WTC11 (cell line): ENCODE measurements around the gene IFNAR2. TPM values are rescaled to one million over a fixed set of nuclear protein-coding genes. Genes with fewer than 3 reads are reported as not detected.

ENCODE experiments used
- ATAC-seq: fragments of 200-7000 bp; cut with Tn5 transposase; 2 replicates; pipeline ENCODE4 v1.10.0; 2021; ENCODE audit warnings: mild to moderate bottlenecking, moderate library complexity
- CTCF ChIA-PET: fragments of 300-600 bp; sonication (Branson Sonifier 250); formaldehyde crosslinking; loops from one replicate; lab custom pipeline; 2021; ENCODE audit warnings: antibody characterized with exemption; lab: Charles Lee
- POLR2A ChIA-PET: fragments of 350-600 bp; sonication (Branson Sonifier 250); formaldehyde crosslinking; loops from one replicate; lab custom pipeline; 2021; ENCODE audit warnings: antibody characterized with exemption; lab: Charles Lee
- DNase-seq: peaks from one replicate; pipeline ENCODE4 v3.0.0; 2021; ENCODE audit warnings: low spot score
- H3K27ac Mint-ChIP-seq: 2 replicates; pipeline ENCODE4 v1.8.0; 2021; ENCODE audit warnings: mixed read lengths
- H3K27me3 Mint-ChIP-seq: 2 replicates; pipeline ENCODE4 v1.8.0; 2021; ENCODE audit warnings: low read depth, mild to moderate bottlenecking, moderate library complexity, mixed read lengths
- H3K36me3 Mint-ChIP-seq: 2 replicates; pipeline ENCODE4 v1.8.0; 2021; ENCODE audit warnings: mixed read lengths
- H3K4me1 Mint-ChIP-seq: 2 replicates; pipeline ENCODE4 v1.8.0; 2022; ENCODE audit warnings: mixed read lengths
- H3K4me3 Mint-ChIP-seq: 2 replicates; pipeline ENCODE4 v1.8.0; 2021; ENCODE audit warnings: mild to moderate bottlenecking, moderate library complexity, mixed read lengths
- H3K9me3 Mint-ChIP-seq: 2 replicates; pipeline ENCODE4 v1.8.0; 2021; ENCODE audit warnings: mixed read lengths
- ARID4B ChIP-seq: sonication (generic); formaldehyde crosslinking; IDR thresholded peaks from 2 replicates; pipeline ENCODE4 v1.8.0; 2023; ENCODE audit warnings: missing genetic modification reagents, mild to moderate bottlenecking, borderline replicate concordance
- ATF2 ChIP-seq: sonication (generic); formaldehyde crosslinking; IDR thresholded peaks from 2 replicates; pipeline ENCODE4 v1.8.1; 2022; ENCODE audit warnings: low read depth, missing genetic modification reagents, borderline replicate concordance
- ATF3 ChIP-seq: sonication (generic); formaldehyde crosslinking; conservative IDR thresholded peaks from 2 replicates; pipeline ENCODE4 v1.8.1; 2022; ENCODE audit warnings: mild to moderate bottlenecking, missing genetic modification reagents
- CBFB ChIP-seq: sonication (generic); formaldehyde crosslinking; IDR thresholded peaks from 2 replicates; pipeline ENCODE4 v1.8.1; 2022; ENCODE audit warnings: mild to moderate bottlenecking, low read depth, missing genetic modification reagents
- E2F1 ChIP-seq: sonication (generic); formaldehyde crosslinking; IDR thresholded peaks from 2 replicates; pipeline ENCODE4 v1.8.0; 2022; ENCODE audit warnings: mild to moderate bottlenecking, missing genetic modification reagents
- ESRRA ChIP-seq: sonication (generic); formaldehyde crosslinking; IDR thresholded peaks from 2 replicates; pipeline ENCODE4 v1.8.1; 2022; ENCODE audit warnings: mild to moderate bottlenecking, missing genetic modification reagents, borderline replicate concordance
- FOXJ3 ChIP-seq: sonication (generic); formaldehyde crosslinking; IDR thresholded peaks from 2 replicates; pipeline ENCODE4 v1.9.0; 2021; ENCODE audit warnings: missing genetic modification reagents, mild to moderate bottlenecking, borderline replicate concordance
- FOXK1 ChIP-seq: sonication (generic); formaldehyde crosslinking; IDR thresholded peaks from 2 replicates; pipeline ENCODE4 v1.8.0; 2022; ENCODE audit warnings: mild to moderate bottlenecking, moderate library complexity, missing genetic modification reagents
- GRHL2 ChIP-seq: fragments of 250-450 bp; sonication (Bioruptor Pico); IDR thresholded peaks from 2 replicates; pipeline ENCODE4 v1.8.0; 2022; ENCODE audit warnings: mild to moderate bottlenecking, moderate library complexity; ENCODE audit not compliant: insufficient replicate concordance, severe bottlenecking
- MXD4 ChIP-seq: fragments of 250-450 bp; sonication (Bioruptor Pico); IDR thresholded peaks from 2 replicates; pipeline ENCODE4 v1.8.0; 2021; ENCODE audit warnings: mild to moderate bottlenecking, moderate library complexity, borderline replicate concordance
- NR1H2 ChIP-seq: sonication (generic); formaldehyde crosslinking; IDR thresholded peaks from 2 replicates; pipeline ENCODE4 v1.9.0; 2021; ENCODE audit warnings: mild to moderate bottlenecking, moderate library complexity, missing genetic modification reagents
- RELA ChIP-seq: sonication (generic); formaldehyde crosslinking; IDR thresholded peaks from 2 replicates; pipeline ENCODE4 v1.8.1; 2022; ENCODE audit warnings: missing genetic modification reagents, mild to moderate bottlenecking, borderline replicate concordance
- RORB ChIP-seq: fragments of 250-450 bp; sonication (Bioruptor Pico); IDR thresholded peaks from 2 replicates; pipeline ENCODE4 v1.9.0; 2021; ENCODE audit warnings: mild to moderate bottlenecking
- SP1 ChIP-seq: sonication (generic); formaldehyde crosslinking; conservative IDR thresholded peaks from 2 replicates; pipeline ENCODE4 v1.8.1; 2022; ENCODE audit warnings: missing genetic modification reagents
- USF2 ChIP-seq: sonication (generic); formaldehyde crosslinking; IDR thresholded peaks from 2 replicates; pipeline ENCODE4 v1.8.1; 2023; ENCODE audit warnings: mild to moderate bottlenecking, missing genetic modification reagents, moderate library complexity
- ZMAT4 ChIP-seq: fragments of 250-450 bp; sonication (Bioruptor Pico); IDR thresholded peaks from 2 replicates; pipeline ENCODE4 v1.9.0; 2021; ENCODE audit warnings: mild to moderate bottlenecking
- ZNF219 ChIP-seq: sonication (generic); formaldehyde crosslinking; IDR thresholded peaks from 2 replicates; pipeline ENCODE4 v1.8.0; 2023; ENCODE audit warnings: missing genetic modification reagents, mild to moderate bottlenecking, borderline replicate concordance
- ZNF232 ChIP-seq: sonication (generic); formaldehyde crosslinking; IDR thresholded peaks from 2 replicates; pipeline ENCODE4 v1.8.0; 2022; ENCODE audit warnings: mild to moderate bottlenecking, missing genetic modification reagents
- ZNF263 ChIP-seq: sonication (generic); formaldehyde crosslinking; IDR thresholded peaks from 2 replicates; pipeline ENCODE4 v1.8.1; 2022; ENCODE audit warnings: low read depth, mild to moderate bottlenecking, moderate library complexity, missing genetic modification reagents
- ZNF396 ChIP-seq: fragments of 250-450 bp; sonication (Bioruptor Pico); IDR thresholded peaks from 2 replicates; pipeline ENCODE4 v1.8.0; 2021; ENCODE audit warnings: mild to moderate bottlenecking, moderate library complexity, borderline replicate concordance
- ZNF416 ChIP-seq: fragments of 250-450 bp; sonication (Bioruptor Pico); IDR thresholded peaks from 2 replicates; pipeline ENCODE4 v1.9.0; 2021; ENCODE audit warnings: mild to moderate bottlenecking, inconsistent platforms
- ZNF671 ChIP-seq: fragments of 250-450 bp; sonication (Bioruptor Pico); IDR thresholded peaks from 2 replicates; pipeline ENCODE4 v1.8.0; 2021; ENCODE audit warnings: mild to moderate bottlenecking
- total RNA-seq: library from RNA; stranded (reverse); gene quantifications from 3 replicates; pipeline ENCODE4 v1.2.3, GENCODE V29; 2021

Gene IFNAR2
- total RNA-seq, 1 experiment from 2014 or later: 13.3 TPM

GRCh38 chr21:33261635-33262034 lies 31.9 kb downstream of the IFNAR2 start:
- Mint-ChIP-seq H3K4me1 (peaks cover 21% of the 10 kb centered on the region), H3K9me3 (peaks cover 12% of the 10 kb centered on the region), H3K27me3 (no peaks in the 10 kb centered on the region; the same call in 1 of the 2 replicates), H3K4me3 (no peak overlapping the region), H3K27ac (no peak overlapping the region), H3K36me3 (peaks cover 29% of the 10 kb centered on the region)
- ChIA-PET POLR2A (no interaction called here), CTCF (interaction anchor here (0.9 to 1.4 kb wide), 2 partner anchors 86 to 100 kb away, joined by 3 read pairs; no protein-coding TSS in a partner anchor)
- TF ChIP-seq FOXJ3 (CRISPR knock-in tag) (no peak), ARID4B (CRISPR knock-in tag) (no peak), ZNF671 (no peak), USF2 (CRISPR knock-in tag) (no peak), CBFB (CRISPR knock-in tag) (no peak), GRHL2 (CRISPR knock-in tag) (no peak), MXD4 (CRISPR knock-in tag) (no peak), ZMAT4 (CRISPR knock-in tag) (no peak), ZNF396 (no peak)
- ATAC-seq: no peak
- DNase-seq: no peak

DNA sequence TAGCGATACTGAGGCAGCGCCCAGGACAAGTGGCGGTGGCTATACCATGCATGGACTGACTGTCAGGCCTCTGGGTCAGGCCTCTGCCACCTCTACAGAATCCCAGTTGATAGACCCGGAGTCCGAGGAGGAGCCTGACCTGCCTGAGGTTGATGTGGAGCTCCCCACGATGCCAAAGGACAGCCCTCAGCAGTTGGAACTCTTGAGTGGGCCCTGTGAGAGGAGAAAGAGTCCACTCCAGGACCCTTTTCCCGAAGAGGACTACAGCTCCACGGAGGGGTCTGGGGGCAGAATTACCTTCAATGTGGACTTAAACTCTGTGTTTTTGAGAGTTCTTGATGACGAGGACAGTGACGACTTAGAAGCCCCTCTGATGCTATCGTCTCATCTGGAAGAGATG lies 33.2 kb downstream of the IFNAR2 start:
- TF ChIP-seq FOXK1 (no peak), ZNF232 (no peak), ATF3 (CRISPR knock-in tag) (no peak), ATF2 (no peak), ZNF263 (CRISPR knock-in tag) (no peak)
- Mint-ChIP-seq H3K36me3 (peaks cover 16% of the 10 kb centered on the region), H3K9me3 (no peaks in the 10 kb centered on the region), H3K27me3 (no peaks in the 10 kb centered on the region; the same call in 1 of the 2 replicates), H3K4me1 (peaks cover 29% of the 10 kb centered on the region), H3K4me3 (no peak overlapping the region), H3K27ac (no peak overlapping the region)
- POLR2A ChIA-PET: interaction anchor here (0.7 to 0.9 kb wide), 2 partner anchors 33 to 96 kb away, joined by 3 to 5 read pairs; partner anchors contain the start of gene IFNAR2
- ATAC-seq (no peak), DNase-seq (no peak)
- CTCF ChIA-PET: interaction anchor here (1.3 to 1.4 kb wide), 2 partner anchors 99 to 182 kb away, joined by 3 to 5 read pairs; no protein-coding TSS in a partner anchor

GRCh38 chr21:33264561-33264960 lies 34.8 kb downstream of the IFNAR2 start:
- Mint-ChIP-seq H3K4me1 (peaks cover 31% of the 10 kb centered on the region), H3K27me3 (no peaks in the 10 kb centered on the region; the same call in 1 of the 2 replicates), H3K27ac (no peak overlapping the region), H3K9me3 (no peaks in the 10 kb centered on the region), H3K36me3 (0 out of 2 replicates have a peak, but pooled peaks cover 4% of the 10 kb centered on the region), H3K4me3 (no peak overlapping the region)
- DNase-seq (no peak), ATAC-seq (no peak)
- ChIA-PET POLR2A (interaction anchor here (1.1 kb wide), 1 partner anchor 60 kb away, joined by 3 read pairs; the partner anchor contains the start of gene IFNAR1), CTCF (interaction anchor here (0.6 kb wide), 2 partner anchors 40 to 68 kb away, joined by 5 to 6 read pairs; no protein-coding TSS in a partner anchor)
- TF ChIP-seq ZMAT4 (CRISPR knock-in tag) (no peak), ZNF416 (CRISPR knock-in tag) (no peak), ESRRA (CRISPR knock-in tag) (no peak), SP1 (no peak), E2F1 (no peak), NR1H2 (CRISPR knock-in tag) (no peak), ZNF219 (CRISPR knock-in tag) (no peak), RORB (CRISPR knock-in tag) (no peak), RELA (CRISPR knock-in tag) (no peak)
